Heart left ventricle (tissue), 13 donors: ENCODE results near the gene FAM163A.

ENCODE experiments used
- POLR2A ChIP-seq, 2 donors: fragments of 450-650 bp; IDR thresholded peaks; one replicate each; pipeline ENCODE4 v1.6.1; 2017; ENCODE audit warnings: antibody characterized with exemption in 2 of 2, mild to moderate bottlenecking in 2 of 2, moderate library complexity in 2 of 2
- TF ChIP-seq, protein P1 (sequence below), 12 donors: fragments of 200-600 bp; sonication (generic) in 4 of 12; IDR thresholded peaks; one replicate each; pipeline versions ENCODE4 v1.5.0 to v1.8.0; 2018 to 2022; ENCODE audit warnings: antibody characterized with exemption in 12 of 12, mild to moderate bottlenecking in 5 of 12
- donor health status: ischemic (EF 13 %, LVEDD 7.1; RV severe dilation, severe dysfunction).
- donor health status: DM: no; HTN: yes; CAD: no.
- donor health status: DM: no; HTN: no; CAD: no.
- donor health status: ischemic (EF 25% LVEDD 6.9; RV normal size, moderate dysfunction).
- donor health status: ischemic (EF 25% LVEDD 5.7; RV mildly dilated, moderate dysfunction).
- donor health status: ischemic (EF 35%, LVEDD 5.7; RV mildly dilated, moderate dysfunction).
- donor health status: nonischemic (EF 11% LVEDD 7.7; RV severe dilation, severe dysfunction).
- donor health status: DM: yes; HTN: yes; CAD: no.
- donor health status: PGD.
- donor health status: ischemic (EF 29% LVEDD 5.4; RV normal size, mild dysfunction).
- donor health status: nonischemic (EF 23%, LVEDD 6.1; RV moderate dilation, normal function).

- TF ChIP-seq, protein P1, sequence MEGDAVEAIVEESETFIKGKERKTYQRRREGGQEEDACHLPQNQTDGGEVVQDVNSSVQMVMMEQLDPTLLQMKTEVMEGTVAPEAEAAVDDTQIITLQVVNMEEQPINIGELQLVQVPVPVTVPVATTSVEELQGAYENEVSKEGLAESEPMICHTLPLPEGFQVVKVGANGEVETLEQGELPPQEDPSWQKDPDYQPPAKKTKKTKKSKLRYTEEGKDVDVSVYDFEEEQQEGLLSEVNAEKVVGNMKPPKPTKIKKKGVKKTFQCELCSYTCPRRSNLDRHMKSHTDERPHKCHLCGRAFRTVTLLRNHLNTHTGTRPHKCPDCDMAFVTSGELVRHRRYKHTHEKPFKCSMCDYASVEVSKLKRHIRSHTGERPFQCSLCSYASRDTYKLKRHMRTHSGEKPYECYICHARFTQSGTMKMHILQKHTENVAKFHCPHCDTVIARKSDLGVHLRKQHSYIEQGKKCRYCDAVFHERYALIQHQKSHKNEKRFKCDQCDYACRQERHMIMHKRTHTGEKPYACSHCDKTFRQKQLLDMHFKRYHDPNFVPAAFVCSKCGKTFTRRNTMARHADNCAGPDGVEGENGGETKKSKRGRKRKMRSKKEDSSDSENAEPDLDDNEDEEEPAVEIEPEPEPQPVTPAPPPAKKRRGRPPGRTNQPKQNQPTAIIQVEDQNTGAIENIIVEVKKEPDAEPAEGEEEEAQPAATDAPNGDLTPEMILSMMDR (IDR thresholded peaks at IDR 0.05) = no peak
- TF ChIP-seq POLR2A (IDR thresholded peaks at IDR 0.05) = no peak
Measured at GRCh38 chr1:179745131-179745611, 2.1 kb downstream of the FAM163A start.
